Bronchial epithelial cell (primary cell): ENCODE results near the gene PSPH. TPM values are rescaled to one million over a fixed set of nuclear protein-coding genes. Genes with fewer than 3 reads are reported as not detected.
"Not testable (repeated sequence)": the region's sequence is repeated elsewhere in the genome, so short reads cannot be mapped to it uniquely, and the experiment has no call there.

ENCODE experiments used
- DNase-seq: peaks from one replicate; pipeline ENCODE4 v3.0.0-alpha.2; 2010; ENCODE audit warnings: low read depth
- FAIRE-seq: peaks from 2 replicates; lab custom pipeline; 2011; peaks lifted over from hg19 to GRCh38; lab: Jason Lieb, UNC
- H3K27me3 ChIP-seq: 2 replicates; pipeline ENCODE4 v1.5.1; 2011; ENCODE audit warnings: low read length; ENCODE audit not compliant: control insufficient read depth, insufficient read depth
- H3K36me3 ChIP-seq: 2 replicates; pipeline ENCODE4 v1.5.1; 2011; ENCODE audit warnings: low read length; ENCODE audit not compliant: control insufficient read depth, insufficient read depth
- H3K4me3 ChIP-seq: 2 replicates; pipeline ENCODE4 v1.5.1; 2011; ENCODE audit warnings: mild to moderate bottlenecking, low read depth, low read length, control low read depth
- total RNA-seq: library from RNA; depleted of rRNA; stranded (reverse); fragments of >200 nt; gene quantifications from 2 replicates; pipeline ENCODE4 v1.2.1, GENCODE V29; 2014
- TF ChIP-seq, protein P1 (sequence below): IDR thresholded peaks from 2 replicates; pipeline ENCODE4 v1.5.1; 2011; ENCODE audit warnings: mild to moderate bottlenecking, moderate library complexity, low read length, control low read depth, inconsistent platforms; ENCODE audit not compliant: insufficient read depth, severe bottlenecking

PSPH gene
- total RNA-seq, 1 donor from 2014 or later, result 162 TPM

DNA sequence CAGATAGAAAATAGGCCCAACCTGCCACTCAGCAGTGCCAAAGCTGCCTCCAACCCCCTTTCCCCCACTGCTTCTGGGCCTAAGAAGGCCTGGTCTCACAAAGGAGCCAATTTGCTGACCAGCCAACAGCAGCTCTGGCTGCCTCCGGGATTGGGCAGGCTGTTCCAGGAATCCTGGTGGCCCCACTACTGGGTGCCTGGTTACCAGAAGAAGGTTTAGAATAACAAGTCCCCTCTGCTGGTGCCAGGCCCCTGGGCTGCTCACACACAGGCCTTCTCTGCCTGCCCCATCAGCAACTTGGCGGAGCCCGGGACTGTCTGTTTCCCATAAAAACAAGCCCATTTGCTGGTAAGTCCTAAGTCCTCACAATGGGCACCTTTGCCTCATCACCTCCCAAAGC is 40.3 kb upstream of the PSPH start:
- H3K4me3 ChIP-seq, result no peak overlapping the region
- DNase-seq (no peak), FAIRE-seq (no peak)
- no peaks in the 10 kb centered on the region for H3K27me3 ChIP-seq
- H3K36me3 ChIP-seq, result peaks cover 4% of the 10 kb centered on the region
- TF ChIP-seq, protein P1, sequence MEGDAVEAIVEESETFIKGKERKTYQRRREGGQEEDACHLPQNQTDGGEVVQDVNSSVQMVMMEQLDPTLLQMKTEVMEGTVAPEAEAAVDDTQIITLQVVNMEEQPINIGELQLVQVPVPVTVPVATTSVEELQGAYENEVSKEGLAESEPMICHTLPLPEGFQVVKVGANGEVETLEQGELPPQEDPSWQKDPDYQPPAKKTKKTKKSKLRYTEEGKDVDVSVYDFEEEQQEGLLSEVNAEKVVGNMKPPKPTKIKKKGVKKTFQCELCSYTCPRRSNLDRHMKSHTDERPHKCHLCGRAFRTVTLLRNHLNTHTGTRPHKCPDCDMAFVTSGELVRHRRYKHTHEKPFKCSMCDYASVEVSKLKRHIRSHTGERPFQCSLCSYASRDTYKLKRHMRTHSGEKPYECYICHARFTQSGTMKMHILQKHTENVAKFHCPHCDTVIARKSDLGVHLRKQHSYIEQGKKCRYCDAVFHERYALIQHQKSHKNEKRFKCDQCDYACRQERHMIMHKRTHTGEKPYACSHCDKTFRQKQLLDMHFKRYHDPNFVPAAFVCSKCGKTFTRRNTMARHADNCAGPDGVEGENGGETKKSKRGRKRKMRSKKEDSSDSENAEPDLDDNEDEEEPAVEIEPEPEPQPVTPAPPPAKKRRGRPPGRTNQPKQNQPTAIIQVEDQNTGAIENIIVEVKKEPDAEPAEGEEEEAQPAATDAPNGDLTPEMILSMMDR, result no peak

DNA sequence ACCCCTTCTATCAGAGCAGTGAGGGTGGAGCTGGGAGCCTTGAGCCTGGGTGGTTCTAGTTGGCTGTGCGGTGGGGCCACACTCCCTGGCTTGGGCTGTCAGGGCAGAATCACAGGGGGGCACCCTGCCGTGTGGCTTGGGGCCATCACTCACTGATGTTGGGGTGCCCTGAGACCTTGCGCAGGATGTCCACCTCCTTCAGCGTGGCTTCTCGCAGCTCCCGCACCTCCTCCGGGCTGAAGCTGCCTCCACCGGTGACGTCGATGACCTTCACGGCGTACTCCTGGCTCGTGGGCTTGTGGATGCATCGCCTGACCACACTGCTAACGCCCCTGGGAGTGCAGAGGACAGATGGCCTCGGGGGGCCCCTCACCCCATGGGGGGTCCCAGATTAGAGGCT is 36.2 kb upstream of the PSPH start:
- H3K27me3 ChIP-seq, result no peaks in the 10 kb centered on the region
- DNase-seq (no peak), FAIRE-seq (no peak)
- TF ChIP-seq, protein P1, result no peak
- H3K36me3 ChIP-seq, result peaks cover 6% of the 10 kb centered on the region
- no peak overlapping the region for H3K4me3 ChIP-seq

DNA sequence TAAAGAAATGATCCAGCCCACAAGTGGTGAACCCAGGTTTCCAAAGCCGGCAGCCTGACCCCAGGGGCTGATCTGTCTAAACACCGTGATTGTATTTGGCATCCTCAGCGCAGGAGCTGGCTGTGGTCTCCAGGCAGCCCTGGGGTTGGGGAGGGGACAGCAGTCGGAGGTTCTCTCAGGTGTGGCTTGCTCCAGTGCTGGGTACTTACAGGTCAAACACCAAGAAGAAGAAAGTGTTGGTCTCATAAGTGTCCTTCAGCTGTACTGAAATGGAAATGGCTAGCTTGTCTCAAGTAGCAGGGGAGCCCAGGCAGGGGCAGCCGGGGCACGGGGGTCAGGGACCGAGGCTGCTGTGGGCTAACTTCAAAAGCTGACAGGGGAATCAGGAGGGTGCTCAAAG is 35.5 kb upstream of the PSPH start:
- no peak for DNase-seq
- H3K4me3 ChIP-seq, result no peak overlapping the region
- H3K27me3 ChIP-seq, result no peaks in the 10 kb centered on the region
- TF ChIP-seq, protein P1, result no peak
- H3K36me3 ChIP-seq, result peaks cover 7% of the 10 kb centered on the region
- FAIRE-seq, result no peak

DNA sequence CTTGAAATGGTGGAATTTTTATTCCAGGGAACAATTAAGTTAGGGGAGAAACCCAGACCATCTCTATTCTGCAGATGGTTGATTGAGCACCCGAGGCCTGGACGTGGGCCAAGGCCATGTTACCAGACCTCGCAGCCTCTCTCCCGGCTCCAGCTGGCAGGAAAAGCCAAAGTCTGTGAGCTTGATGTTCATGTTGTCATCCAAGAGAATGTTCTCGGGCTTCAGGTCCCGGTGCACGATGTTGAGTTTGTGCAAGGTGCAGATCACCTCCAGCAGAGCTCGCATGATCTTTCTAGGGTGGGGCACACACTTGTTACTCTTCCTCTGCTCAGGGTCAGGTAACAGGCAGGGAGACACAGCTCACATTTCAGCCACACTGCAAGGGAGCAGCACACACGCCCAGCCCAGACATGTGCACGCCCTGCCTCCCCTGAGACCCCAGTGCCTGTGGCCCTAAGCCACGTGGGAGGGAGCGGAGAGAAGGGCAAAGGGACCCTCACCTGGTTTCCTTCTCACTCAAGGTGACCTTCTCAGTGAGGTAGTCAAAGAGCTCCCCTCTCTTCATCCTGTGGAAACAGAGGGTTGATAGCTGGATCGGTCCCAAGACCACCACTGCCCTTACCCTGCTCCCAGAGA is 32.0 kb upstream of the PSPH start:
- H3K4me3 ChIP-seq, result no peak overlapping the region
- FAIRE-seq (no peak), DNase-seq (no peak)
- H3K36me3 ChIP-seq, result peaks cover 19% of the 10 kb centered on the region
- H3K27me3 ChIP-seq, result no peaks in the 10 kb centered on the region
- TF ChIP-seq, protein P1, result no peak

DNA sequence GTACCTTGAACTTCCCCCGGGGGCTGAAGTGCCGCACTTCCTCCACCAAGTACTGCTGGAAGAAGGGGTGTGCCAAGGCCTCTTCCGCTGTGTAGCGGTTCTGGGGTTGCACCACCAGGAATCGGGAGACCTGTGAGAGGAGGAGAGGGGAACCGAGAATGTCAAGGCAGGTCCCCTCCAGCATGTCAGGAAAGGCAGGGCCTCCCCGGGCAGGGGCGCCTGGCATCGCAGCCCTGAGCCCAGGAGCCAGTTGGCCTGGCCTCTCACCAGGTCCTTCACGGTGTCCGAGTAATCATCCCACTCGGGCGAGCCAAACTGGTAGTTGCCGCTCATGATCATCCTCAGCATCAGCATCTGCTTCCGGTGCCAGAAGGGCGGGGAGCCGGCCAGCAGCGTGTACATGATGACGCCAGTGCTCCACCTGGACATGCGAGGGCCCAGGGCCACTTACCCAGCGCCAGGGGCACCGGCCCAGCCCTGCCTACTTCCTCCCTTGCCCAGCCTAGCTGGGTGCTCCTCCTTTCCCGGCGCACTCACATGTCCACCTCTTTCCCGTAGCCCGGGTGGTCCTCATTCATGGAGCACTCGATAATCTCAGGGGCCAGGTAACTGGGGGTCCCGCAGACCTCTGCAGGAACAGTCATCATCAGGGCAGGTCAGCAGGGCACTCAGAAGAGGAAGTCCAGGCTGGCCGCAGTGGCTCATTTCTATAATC is 30.5 kb upstream of the PSPH start:
- TF ChIP-seq, protein P1, result no peak
- FAIRE-seq (no peak), DNase-seq (no peak)
- Histone ChIP-seq H3K4me3 (no peak overlapping the region), H3K27me3 (no peaks in the 10 kb centered on the region), H3K36me3 (peaks cover 22% of the 10 kb centered on the region)

DNA sequence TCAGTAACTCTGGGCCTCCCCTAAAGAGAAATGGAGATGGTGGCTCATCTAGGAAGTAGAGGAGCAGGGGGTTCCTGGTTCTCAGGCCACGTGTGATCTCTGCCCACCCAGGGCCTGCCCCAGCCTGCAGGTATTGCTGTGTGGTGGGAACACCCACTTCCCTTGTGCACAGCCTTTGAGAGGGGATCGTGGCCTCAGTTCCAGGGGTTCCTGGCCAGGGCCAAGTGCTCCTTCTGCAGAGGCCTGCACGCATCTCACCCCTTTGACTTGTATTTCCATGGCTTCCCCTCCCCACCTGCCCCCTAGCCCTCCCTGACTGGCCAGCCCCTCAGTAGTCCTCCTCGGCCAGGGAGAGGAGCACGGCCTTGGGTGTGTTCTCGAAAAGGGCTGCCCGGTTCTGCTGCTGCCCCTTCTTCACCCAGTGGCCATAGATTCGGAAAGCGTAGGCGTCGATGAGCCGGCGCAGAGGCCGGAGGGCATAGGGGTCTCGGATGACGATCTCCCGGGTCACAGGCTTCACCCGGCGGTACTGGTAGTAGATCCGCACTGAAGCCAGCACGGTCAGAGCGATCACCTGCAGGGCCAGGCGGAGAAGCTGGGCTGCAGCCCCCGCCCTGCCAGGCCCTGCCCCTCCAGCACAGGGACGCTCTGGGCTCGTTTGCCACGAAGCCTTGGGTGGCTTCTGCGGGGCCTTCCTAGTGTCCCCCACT is 29.6 kb upstream of the PSPH start:
- H3K27me3 ChIP-seq, DNase-seq, H3K4me3 ChIP-seq, FAIRE-seq: not testable (repeated sequence)
- peaks cover 23% of the 10 kb centered on the region for H3K36me3 ChIP-seq
